G401 (cell line): ENCODE results near the gene MYOCOS. TPM values are rescaled to one million over a fixed set of nuclear protein-coding genes. Genes with fewer than 3 reads are reported as not detected.
"Not testable (repeated sequence)": the region's sequence is repeated elsewhere in the genome, so short reads cannot be mapped to it uniquely, and the experiment has no call there.

Source experiments
- DNase-seq: peaks from one replicate; pipeline ENCODE4 v3.0.0-alpha.2; 2015; ENCODE audit warnings: low spot score
- in situ Hi-C: cut with HindIII; loops from 2 replicates; pipeline ENCODE4 v1.10.0; 2016; ENCODE audit warnings: low sequenced_read_pairs, mixed read lengths
- total RNA-seq: library from RNA; depleted of rRNA; stranded (reverse); fragments of >200 nt; shearing (Covaris generic); gene quantifications from 2 replicates; pipeline ENCODE4 v1.2.3, GENCODE V29; 2014; rRNA removed

MYOCOS gene
- total RNA-seq, 1 experiment from 2014 or later: not detected

GRCh38 chr1:171654942-171655745 is 33.1 kb downstream of the MYOCOS start:
- DNase-seq: no peak
- in situ Hi-C loops: no loop called here

GRCh38 chr1:171655746-171656116 is 33.7 kb downstream of the MYOCOS start:
- in situ Hi-C loops: no loop called here
- no peak for DNase-seq

GRCh38 chr1:171656206-171656605 is 34.2 kb downstream of the MYOCOS start:
- in situ Hi-C loops, DNase-seq: not testable (repeated sequence)

GRCh38 chr1:171661076-171661650 is 39.1 kb downstream of the MYOCOS start:
- in situ Hi-C loops: no loop called here
- DNase-seq: no peak

- in situ Hi-C loops: no loop called here
- peak; percentile 74 for DNase-seq
Measured at GRCh38 chr1:171663036-171663853, 41.2 kb downstream of the MYOCOS start.

GRCh38 chr1:171663854-171664575 is 42.0 kb downstream of the MYOCOS start:
- no peak for DNase-seq
- in situ Hi-C loops: no loop called here

GRCh38 chr1:171664976-171665375 is 42.9 kb downstream of the MYOCOS start:
- DNase-seq: no peak
- in situ Hi-C loops: no loop called here

- DNase-seq: peak; percentile 85
- in situ Hi-C loops: no loop called here
Measured at GRCh38 chr1:171666114-171666769, 44.2 kb downstream of the MYOCOS start.

- in situ Hi-C loops: no loop called here
Measured at GRCh38 chr1:171668372-171668771, 46.3 kb downstream of the MYOCOS start.

GRCh38 chr1:171670739-171671138 is 48.7 kb downstream of the MYOCOS start:
- in situ Hi-C loops: no loop called here
- DNase-seq: no peak

More at GRCh38 chr1:171668372-171668771, 46.3 kb downstream of the MYOCOS start:
- DNase-seq: no peak

GRCh38 chr1:171674431-171675405 is 52.7 kb downstream of the MYOCOS start:
- in situ Hi-C loops: no loop called here
- DNase-seq: no peak

Other genes with a start within 250 kb of the MYOCOS start
- 18.0 and 33.4 TPM in 2 replicates for gene PRRC2C, start 136.7 kb upstream of the MYOCOS start, total RNA-seq
- gene MYOC, start 30.4 kb downstream of the MYOCOS start, total RNA-seq: 84.2 and 106 TPM in 2 replicates
- gene VAMP4, start 119.8 kb downstream of the MYOCOS start, total RNA-seq: 3.0 and 4.3 TPM in 2 replicates
- 40.5 and 64.3 TPM in 2 replicates for gene METTL13, start 159.4 kb downstream of the MYOCOS start, total RNA-seq
- gene DNM3, start 219.3 kb downstream of the MYOCOS start, total RNA-seq: 8.3 and 13.0 TPM in 2 replicates